ENCODE results near the gene RAB44. TPM values are rescaled to one million over a fixed set of nuclear protein-coding genes. Genes with fewer than 3 reads are reported as not detected.

RAB44 gene
- total RNA-seq, 1 experiment from 2014 or later = not detected

GRCh38 chr6:36734486-36735060 is 36.9 kb downstream of the RAB44 start:
- Histone ChIP-seq H2BK15ac (ENCODE audit: low read depth, low read length) (no peak overlapping the region), H3K4ac (ENCODE audit: low read depth, low read length) (no peak overlapping the region), H3K27ac (ENCODE audit: insufficient read length, low read depth, low read length) (no peak overlapping the region), H3K4me1 (ENCODE audit: insufficient read depth, low read length) (no peaks in the 10 kb centered on the region; the same call in 1 of the 2 replicates), H3K9ac (ENCODE audit: extremely low read depth, insufficient read length, low read length) (no peak overlapping the region), H2AK5ac (ENCODE audit: insufficient read length, low read length) (no peak overlapping the region), H3T11ph (ENCODE audit: low read length) (no peak overlapping the region), H3K4me2 (ENCODE audit: insufficient read depth, insufficient read length, low read length) (no peak overlapping the region), H3K18ac (ENCODE audit: insufficient read length, low read depth, low read length) (no peak overlapping the region), H2BK5ac (ENCODE audit: insufficient read length, low read length) (no peak overlapping the region), H3K23ac (ENCODE audit: insufficient read length, low read depth, low read length) (no peak overlapping the region), H4K20me1 (ENCODE audit: control insufficient read depth, insufficient read depth, insufficient read length) (no peaks in the 10 kb centered on the region), H4K8ac (replicated peaks; ENCODE audit: insufficient read length, low read depth, low read length) (no peak overlapping the region), H2BK120ac (ENCODE audit: low read depth, low read length, poor library complexity, severe bottlenecking) (no peak overlapping the region), H2AFZ (ENCODE audit: low read length) (no peak overlapping the region), H4K5ac (ENCODE audit: insufficient read length, low read depth, low read length) (no peak overlapping the region), H3K23me2 (ENCODE audit: insufficient read length, low read depth, low read length, poor library complexity, severe bottlenecking) (no peaks in the 10 kb centered on the region), H4K91ac (ENCODE audit: insufficient read length, low read depth, low read length) (no peak overlapping the region), H3K9me3 (ENCODE audit: control insufficient read depth, low read depth, low read length) (no peaks in the 10 kb centered on the region), H3K79me1 (ENCODE audit: insufficient read depth, low read depth, low read length, poor library complexity, severe bottlenecking) (no peaks in the 10 kb centered on the region), H3K14ac (ENCODE audit: insufficient read depth, low read length) (no peak overlapping the region), H3K79me2 (ENCODE audit: insufficient read depth, low read length) (no peaks in the 10 kb centered on the region), H2BK20ac (ENCODE audit: low read depth, low read length, poor library complexity, severe bottlenecking) (no peak overlapping the region), H3K56ac (ENCODE audit: insufficient read length, low read depth, low read length) (no peak overlapping the region), H2BK12ac (ENCODE audit: insufficient read length, low read depth, low read length) (no peak overlapping the region), H3K27me3 (ENCODE audit: insufficient read depth, low read length) (no peaks in the 10 kb centered on the region)
- Mint-ChIP-seq H3K27me3 (ENCODE audit: low read depth) (peaks cover 8% of the 10 kb centered on the region), H3K36me3 (ENCODE audit: insufficient read depth in 1 of 3, low read depth in 3 of 3) (no peaks in the 10 kb centered on the region), H3K4me3 (no peak overlapping the region), H3K9me3 (no peaks in the 10 kb centered on the region; a peak in 1 of 5 replicates), H3K27ac (no peak overlapping the region; a peak in 1 of 7 replicates), H3K4me1 (peaks cover 10 to 18% of the 10 kb centered on the region in 2 experiments)
- TF ChIP-seq, protein P1, sequence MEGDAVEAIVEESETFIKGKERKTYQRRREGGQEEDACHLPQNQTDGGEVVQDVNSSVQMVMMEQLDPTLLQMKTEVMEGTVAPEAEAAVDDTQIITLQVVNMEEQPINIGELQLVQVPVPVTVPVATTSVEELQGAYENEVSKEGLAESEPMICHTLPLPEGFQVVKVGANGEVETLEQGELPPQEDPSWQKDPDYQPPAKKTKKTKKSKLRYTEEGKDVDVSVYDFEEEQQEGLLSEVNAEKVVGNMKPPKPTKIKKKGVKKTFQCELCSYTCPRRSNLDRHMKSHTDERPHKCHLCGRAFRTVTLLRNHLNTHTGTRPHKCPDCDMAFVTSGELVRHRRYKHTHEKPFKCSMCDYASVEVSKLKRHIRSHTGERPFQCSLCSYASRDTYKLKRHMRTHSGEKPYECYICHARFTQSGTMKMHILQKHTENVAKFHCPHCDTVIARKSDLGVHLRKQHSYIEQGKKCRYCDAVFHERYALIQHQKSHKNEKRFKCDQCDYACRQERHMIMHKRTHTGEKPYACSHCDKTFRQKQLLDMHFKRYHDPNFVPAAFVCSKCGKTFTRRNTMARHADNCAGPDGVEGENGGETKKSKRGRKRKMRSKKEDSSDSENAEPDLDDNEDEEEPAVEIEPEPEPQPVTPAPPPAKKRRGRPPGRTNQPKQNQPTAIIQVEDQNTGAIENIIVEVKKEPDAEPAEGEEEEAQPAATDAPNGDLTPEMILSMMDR (conservative IDR thresholded peaks at IDR 0.05) = no peak
- WGBS (ENCODE audit: extremely low coverage, insufficient read length, low lambda C conversion rate) = no CpG with 5 or more reads among the region's 7 CpGs
- no peak for DNase-seq
